ENCODE data around the gene SYT1.

DNA sequence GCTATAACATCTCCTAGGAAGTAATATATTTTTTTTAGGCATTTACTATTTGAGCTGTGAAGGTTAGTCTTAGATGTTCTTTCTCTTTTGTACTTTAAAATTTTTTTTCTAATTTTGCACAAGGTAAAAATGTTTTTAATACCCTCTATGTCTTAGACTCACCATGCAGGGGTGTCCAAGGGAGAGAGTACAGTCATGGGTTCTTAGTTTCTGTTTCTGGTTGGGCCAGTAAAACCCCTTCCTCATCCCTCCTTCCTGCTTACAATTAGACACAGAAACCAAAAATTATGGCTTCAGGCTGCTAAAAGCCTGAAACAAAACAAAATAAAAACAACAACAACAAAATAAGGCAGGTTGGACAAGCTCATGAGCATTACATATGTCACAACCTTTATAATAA, 193.0 kb downstream of the SYT1 start:
- TF ChIP-seq, protein P1, sequence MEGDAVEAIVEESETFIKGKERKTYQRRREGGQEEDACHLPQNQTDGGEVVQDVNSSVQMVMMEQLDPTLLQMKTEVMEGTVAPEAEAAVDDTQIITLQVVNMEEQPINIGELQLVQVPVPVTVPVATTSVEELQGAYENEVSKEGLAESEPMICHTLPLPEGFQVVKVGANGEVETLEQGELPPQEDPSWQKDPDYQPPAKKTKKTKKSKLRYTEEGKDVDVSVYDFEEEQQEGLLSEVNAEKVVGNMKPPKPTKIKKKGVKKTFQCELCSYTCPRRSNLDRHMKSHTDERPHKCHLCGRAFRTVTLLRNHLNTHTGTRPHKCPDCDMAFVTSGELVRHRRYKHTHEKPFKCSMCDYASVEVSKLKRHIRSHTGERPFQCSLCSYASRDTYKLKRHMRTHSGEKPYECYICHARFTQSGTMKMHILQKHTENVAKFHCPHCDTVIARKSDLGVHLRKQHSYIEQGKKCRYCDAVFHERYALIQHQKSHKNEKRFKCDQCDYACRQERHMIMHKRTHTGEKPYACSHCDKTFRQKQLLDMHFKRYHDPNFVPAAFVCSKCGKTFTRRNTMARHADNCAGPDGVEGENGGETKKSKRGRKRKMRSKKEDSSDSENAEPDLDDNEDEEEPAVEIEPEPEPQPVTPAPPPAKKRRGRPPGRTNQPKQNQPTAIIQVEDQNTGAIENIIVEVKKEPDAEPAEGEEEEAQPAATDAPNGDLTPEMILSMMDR (IDR thresholded peaks at IDR 0.05) = no peak
- no peak for TF ChIP-seq EZH2 (IDR thresholded peaks at IDR 0.05; ENCODE audit: borderline replicate concordance, insufficient read depth, low read depth, low read length, poor library complexity, severe bottlenecking)

Data from B cell (primary cell).